Measurements from ENCODE around the gene KCNAB1.

Gene KCNAB1

GRCh38 chr3:156561533-156561932, 441.2 kb downstream of the KCNAB1 start:
- no peak for TF ChIP-seq CTCF (IDR thresholded peaks at IDR 0.05)

- no peak for TF ChIP-seq CTCF (IDR thresholded peaks at IDR 0.05)
These were observed 443.7 kb downstream of the KCNAB1 start for GRCh38 chr3:156563900-156564682.

- TF ChIP-seq CTCF (IDR thresholded peaks at IDR 0.05) = no peak
These were observed 455.3 kb downstream of the KCNAB1 start for GRCh38 chr3:156575641-156576040.

- TF ChIP-seq CTCF (IDR thresholded peaks at IDR 0.05) = no peak
These were observed 455.7 kb downstream of the KCNAB1 start for GRCh38 chr3:156576051-156576450.

- no peak for TF ChIP-seq CTCF (IDR thresholded peaks at IDR 0.05)
These were observed 456.4 kb downstream of the KCNAB1 start for GRCh38 chr3:156576651-156577348.

- TF ChIP-seq CTCF (IDR thresholded peaks at IDR 0.05) = no peak
These were observed 457.4 kb downstream of the KCNAB1 start for GRCh38 chr3:156577736-156578135.

DNA sequence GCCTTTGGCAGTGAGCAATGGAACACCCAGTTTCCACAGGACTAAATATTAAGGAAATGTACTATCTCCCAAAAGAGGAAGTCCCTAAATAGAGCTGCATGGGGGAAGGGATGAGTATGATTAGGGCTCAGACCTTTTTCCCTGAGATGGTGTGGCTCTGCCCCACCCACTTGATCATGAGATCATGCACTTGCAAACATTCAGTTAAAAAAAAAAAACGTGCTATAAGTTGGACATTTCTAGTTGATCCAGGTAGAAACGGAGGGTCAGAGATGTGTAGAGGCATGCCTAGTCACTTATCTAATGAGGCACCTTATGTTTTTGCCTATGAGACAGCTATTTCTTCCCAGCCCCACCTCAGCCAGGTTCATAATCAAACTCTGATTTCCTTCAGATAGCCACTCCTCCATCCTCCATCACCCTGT, 459.1 kb downstream of the KCNAB1 start:
- no peak for TF ChIP-seq CTCF (IDR thresholded peaks at IDR 0.05)
